GM19397 (cell line): ENCODE results near the gene HERC2.
"Not testable (repeated sequence)": the region's sequence is repeated elsewhere in the genome, so short reads cannot be mapped to it uniquely, and the experiment has no call there.

Experiments used
- ATAC-seq: cut with Tn5 transposase; IDR thresholded peaks from one replicate; pipeline ENCODE4 v1.9.1; 2021; ENCODE audit warnings: mild to moderate bottlenecking, moderate library complexity; ENCODE audit not compliant: unreplicated experiment

HERC2 gene

GRCh38 chr15:28228990-28229640 is 92.9 kb downstream of the HERC2 start:
- not testable (repeated sequence) for ATAC-seq

GRCh38 chr15:28228096-28228495 is 93.9 kb downstream of the HERC2 start:
- ATAC-seq, result no peak

DNA sequence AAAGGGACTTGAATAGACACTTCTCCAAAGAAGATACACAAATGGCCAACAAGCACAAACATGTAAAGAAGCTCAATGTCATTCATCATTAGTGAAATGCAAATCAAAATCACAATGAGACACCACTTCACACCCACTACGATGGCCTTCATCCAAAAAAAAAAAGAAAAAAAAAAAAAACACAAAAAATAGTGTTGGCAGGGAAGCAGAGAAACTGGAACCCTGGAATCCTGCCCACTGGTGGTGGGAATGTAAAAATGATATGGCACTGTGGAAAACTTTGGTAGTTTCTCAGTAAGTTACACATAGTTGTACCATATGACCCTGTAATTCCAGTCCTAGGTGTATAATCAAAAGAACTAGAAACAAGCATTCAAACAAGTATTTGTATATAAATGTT is 94.7 kb downstream of the HERC2 start:
- ATAC-seq, result not testable (repeated sequence)

DNA sequence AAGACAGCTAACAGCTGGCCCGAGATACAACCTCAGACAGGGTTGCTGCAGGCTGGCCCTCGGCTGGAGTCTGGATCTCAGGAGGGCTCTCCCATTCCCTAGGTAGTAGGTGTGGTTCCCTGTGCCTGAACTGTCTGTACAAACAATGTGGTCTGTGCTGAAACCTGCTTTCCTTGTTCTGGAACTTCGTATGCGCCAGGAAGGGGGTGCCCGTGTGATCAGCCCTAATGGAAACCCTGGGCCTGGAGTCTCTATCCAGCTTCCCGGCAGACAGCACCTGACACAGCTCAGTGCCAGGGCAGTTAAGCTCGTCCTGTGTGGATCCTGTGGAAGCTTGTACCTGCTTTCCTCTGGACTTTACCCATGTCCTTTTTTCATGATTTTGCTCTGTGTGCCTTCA is 99.4 kb downstream of the HERC2 start:
- ATAC-seq, result not testable (repeated sequence)

- not testable (repeated sequence) for ATAC-seq
Measured at GRCh38 chr15:28221696-28222095, 100.3 kb downstream of the HERC2 start.

DNA sequence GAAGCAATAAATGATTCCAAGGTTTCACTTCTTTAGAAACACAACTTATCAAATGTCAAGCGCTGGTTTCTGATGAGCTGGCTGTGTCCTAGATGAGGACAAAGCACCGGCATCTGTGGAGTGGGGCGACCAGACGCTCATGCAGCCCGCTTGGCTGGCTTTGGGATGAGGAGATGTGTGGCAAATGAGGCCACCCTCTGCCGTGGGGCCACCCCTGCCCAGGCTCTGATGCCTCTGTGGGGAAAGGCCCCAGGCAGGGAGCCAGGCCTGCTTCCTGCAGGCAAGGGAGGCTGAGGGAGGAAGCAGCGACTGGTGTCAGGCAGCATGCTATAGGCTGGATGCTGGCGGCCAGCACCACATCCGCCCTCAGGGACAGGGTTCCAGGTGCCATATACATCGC is 102.9 kb downstream of the HERC2 start:
- no peak for ATAC-seq

DNA sequence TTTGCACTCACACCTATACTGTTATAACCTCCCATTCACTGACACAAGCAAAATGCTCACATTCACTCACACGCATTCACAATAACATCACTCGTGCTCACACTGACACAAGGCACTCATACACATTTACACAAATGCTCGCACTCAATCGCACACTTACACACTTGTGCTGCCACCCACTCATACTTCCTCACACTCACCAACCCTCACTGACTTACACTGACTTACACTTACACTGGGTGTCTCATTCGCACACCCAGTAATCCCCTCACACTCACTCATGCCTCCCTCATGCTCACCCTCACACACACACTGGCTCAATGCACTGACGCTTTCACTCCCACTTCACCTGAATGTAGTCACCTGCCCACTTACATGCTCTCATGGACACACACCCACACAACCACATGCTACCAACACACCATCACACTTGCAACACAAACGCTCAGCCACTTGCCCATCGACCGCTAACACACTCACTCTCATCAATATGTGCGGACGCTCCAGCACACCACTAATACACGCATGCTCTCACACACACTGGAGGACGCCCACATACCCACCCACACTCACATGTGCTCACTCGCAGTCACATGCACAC is 104.9 kb downstream of the HERC2 start:
- not testable (repeated sequence) for ATAC-seq

DNA sequence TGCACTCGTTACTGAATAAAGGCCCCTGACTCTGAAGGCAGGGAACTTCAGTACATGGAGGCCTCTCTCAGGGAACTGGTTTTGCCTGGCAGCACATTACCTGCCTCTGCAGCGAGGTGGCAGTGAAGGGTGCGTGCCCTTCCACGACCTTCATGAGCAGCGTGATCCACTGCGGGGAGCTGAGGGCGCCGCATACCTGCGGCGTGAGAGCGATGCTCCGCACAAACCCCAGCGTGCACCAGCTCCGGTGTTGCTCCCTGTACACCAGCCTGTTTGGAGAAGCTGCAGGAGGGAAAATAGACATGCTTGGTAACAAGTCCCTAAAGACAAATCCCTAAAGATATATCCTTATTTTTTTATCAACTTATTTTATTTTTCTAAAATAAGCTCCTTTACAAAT is 106.5 kb downstream of the HERC2 start:
- not testable (repeated sequence) for ATAC-seq

- not testable (repeated sequence) for ATAC-seq
Measured at GRCh38 chr15:28214006-28214790, 107.8 kb downstream of the HERC2 start.

DNA sequence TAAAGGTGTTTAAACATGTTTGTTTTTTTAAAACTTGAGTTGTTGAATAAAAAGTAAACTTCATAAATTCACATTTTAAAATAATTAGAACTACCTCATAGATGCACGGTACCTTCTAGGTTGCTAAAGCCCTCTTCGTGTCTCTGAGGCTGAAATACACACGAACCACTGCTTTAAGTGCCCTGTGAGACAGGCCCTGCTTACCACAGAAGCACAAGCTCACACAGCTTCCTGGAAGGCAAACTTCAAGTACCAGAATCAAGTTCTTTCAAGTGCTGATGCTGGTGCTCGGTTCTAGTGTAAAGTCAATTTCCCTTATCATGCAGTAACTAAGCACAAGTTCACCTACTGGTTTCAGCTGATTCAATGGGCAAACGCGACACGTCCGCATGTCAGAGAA is 108.6 kb downstream of the HERC2 start:
- ATAC-seq, result not testable (repeated sequence)

DNA sequence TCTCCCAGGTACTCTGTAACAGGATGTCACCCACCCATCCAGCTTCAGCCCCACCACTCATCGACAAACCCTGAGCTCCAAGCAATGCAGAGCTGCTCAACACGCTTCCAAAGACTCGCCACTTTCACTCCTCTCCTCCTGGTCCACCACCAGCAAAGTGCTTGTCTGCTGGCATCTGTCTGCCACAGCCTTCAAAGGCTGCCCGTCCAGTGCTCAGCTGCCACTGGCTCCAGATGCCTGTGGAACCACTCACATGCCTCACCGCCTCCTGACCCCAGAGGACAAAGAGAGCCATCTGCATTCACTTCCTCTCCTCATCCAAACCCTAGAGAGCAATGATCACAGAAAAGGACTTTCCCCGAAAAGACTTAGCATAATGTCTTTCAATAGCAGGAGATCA is 113.4 kb downstream of the HERC2 start:
- no peak for ATAC-seq

DNA sequence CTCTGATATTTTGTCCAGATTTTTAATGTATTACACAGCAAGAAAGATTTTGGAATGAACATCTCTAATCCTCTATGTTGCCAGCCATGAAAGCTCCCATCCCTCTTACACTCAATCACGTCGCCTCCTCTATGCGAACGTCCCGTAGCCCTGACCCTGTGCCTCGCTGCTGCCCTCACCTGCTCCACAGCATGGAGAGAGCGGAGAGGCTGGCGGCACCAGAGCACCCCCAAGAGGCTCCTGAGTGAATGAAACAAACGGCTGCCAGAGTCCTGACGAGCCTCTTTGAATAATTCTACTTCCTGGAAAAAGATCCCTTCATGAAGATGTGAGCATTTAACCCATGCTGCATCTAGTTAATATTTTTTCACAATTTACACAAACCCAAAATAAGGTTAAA is 116.3 kb downstream of the HERC2 start:
- not testable (repeated sequence) for ATAC-seq

DNA sequence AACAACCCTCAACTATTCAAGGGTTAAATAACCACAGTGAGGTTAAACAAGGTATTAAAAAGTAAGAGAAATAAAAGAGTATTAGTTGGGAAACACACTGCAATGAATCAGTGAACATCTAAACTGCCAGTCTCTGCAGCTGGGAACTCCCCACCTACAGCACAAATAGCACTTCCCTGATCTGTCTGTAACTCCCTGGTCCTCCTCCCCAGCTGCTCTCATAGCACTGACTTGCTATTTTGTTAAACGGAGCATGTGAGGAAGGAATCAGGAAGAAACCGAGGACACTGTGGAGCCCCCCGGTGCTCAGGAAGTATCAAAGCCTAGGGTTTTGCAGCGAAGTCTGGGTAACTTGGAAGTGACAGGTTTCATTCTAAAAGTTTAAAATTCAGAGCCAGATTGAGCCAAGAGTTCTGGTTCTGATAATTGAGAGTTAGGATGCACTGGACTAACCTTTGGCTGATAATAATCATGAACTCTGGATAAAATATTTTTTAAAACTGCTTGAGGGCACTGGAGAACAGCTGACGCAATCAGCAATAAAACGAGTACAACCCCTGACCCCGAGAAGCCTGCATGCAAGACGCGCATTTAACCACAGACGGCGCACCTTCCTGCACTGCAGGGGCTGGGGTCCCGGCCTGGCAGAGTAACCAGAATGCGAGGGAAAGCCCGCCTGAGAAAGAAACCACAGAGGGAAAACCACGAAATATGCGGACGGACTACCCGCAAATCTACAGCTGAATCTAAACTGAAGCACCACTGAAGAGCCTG is 118.7 kb downstream of the HERC2 start:
- ATAC-seq, result not testable (repeated sequence)

GRCh38 chr15:28202124-28202523 is 119.9 kb downstream of the HERC2 start:
- not testable (repeated sequence) for ATAC-seq

DNA sequence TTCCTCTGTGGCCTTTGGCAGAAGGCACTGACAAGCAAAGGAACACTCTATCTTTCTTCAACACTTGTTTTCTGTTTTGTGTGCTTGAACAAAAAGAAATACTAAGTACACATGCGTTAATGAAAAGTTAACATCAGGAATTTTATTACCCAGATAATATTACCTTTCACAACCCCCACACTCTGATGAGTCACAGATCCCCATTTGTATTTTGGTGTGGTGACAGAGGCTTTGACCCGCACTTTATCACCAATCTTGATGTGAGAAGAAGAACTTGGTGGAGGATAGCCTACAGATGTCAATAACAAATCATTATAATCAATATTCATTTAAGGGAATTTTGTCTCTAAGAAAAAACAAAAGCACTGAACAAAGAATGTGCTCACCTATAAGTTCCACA is 123.8 kb downstream of the HERC2 start:
- not testable (repeated sequence) for ATAC-seq

DNA sequence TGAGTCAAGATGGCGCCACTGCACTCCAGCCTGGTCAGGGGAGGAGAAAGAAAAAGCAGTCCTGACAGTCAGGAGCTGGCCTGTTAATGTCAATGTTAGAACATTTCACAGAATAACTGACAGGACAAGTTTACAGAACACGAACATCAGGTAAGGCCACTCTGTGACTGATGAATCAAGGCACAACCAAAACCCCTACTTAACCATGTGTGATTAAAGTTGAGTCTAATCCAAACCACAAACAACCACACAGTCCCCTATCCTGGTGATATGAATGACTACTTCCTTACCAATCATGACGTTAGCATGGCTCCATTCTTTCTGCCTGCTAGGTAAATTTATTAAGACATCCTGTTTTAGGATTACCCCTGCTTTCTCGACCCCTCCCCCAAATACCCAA is 124.3 kb downstream of the HERC2 start:
- ATAC-seq, result not testable (repeated sequence)

GRCh38 chr15:28196581-28196980 is 125.4 kb downstream of the HERC2 start:
- ATAC-seq, result not testable (repeated sequence)

GRCh38 chr15:28192772-28193171 is 129.2 kb downstream of the HERC2 start:
- no peak for ATAC-seq

- ATAC-seq, result no peak
Measured at GRCh38 chr15:28191832-28192231, 130.1 kb downstream of the HERC2 start.

DNA sequence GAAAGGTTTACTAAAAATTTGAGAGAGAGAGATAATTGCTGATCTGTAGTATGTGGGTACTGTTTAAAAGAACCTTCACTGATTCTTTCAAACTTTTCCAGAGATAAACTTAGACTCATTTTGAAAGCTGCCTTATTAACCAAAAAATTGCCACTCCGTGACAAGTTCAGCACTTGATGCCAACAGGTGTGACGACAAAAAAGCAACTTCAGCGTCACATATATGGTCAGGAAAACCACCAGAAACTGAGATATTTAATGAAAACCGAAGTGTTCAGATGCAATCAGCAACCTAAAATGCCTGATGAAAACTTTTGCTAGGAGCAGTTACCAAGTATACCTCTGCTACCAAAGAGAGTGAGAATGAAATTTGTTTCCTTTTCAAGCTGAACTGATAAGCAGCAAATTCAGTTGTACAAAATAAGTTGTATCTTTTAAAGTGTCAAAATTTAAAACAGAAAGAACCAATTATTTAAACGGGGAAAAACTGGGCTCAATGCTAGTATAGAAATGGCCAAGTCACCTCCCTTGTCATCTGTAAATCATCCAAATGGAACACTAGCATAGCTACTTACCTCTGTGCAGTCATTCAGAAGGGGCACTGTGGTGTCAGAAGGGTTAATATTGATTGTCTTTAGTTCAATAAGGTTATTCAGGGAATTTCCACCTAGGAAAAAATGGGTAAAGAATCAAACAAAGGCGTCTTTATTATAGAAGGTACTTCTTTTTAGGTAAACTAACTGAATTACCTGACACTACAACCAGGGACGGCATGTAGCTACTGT is 131.4 kb downstream of the HERC2 start:
- no peak for ATAC-seq
